Keratinocyte (primary cell): Measurements from ENCODE around the gene RPL4. TPM values are rescaled to one million over a fixed set of nuclear protein-coding genes. Genes with fewer than 3 reads are reported as not detected.

ENCODE experiments used
- DNase-seq: peaks from one replicate; pipeline ENCODE4 v3.0.0-alpha.2; 2011; ENCODE audit warnings: low read depth, missing footprints, low spot score
- FAIRE-seq: peaks from 2 replicates; lab custom pipeline; 2011; peaks lifted over from hg19 to GRCh38; lab: Jason Lieb, UNC
- H2AFZ ChIP-seq: 2 replicates; pipeline ENCODE4 v1.6.0; 2012; ENCODE audit warnings: low read length, control low read depth, inconsistent platforms; ENCODE audit not compliant: control insufficient read depth
- H3K27ac ChIP-seq: 2 replicates; pipeline ENCODE4 v1.5.1; 2011; ENCODE audit warnings: low read length; ENCODE audit not compliant: control insufficient read depth, insufficient read depth
- H3K27me3 ChIP-seq: 3 replicates; pipeline ENCODE4 v1.6.0; 2011; ENCODE audit warnings: low read length; ENCODE audit not compliant: control insufficient read depth, insufficient read depth; ENCODE audit errors: extremely low read depth
- H3K36me3 ChIP-seq, 2 experiments: 2 replicates in 1 of 2; 3 replicates in 1 of 2; pipeline ENCODE4 v1.5.1; 2011; ENCODE audit warnings: low read length in 2 of 2, mild to moderate bottlenecking in 1 of 2; ENCODE audit not compliant: control insufficient read depth in 2 of 2, insufficient read depth in 2 of 2; ENCODE audit errors: extremely low read depth in 1 of 2
- H3K4me1 ChIP-seq: 3 replicates; pipeline ENCODE4 v1.5.1; 2011; ENCODE audit warnings: low read length; ENCODE audit not compliant: control insufficient read depth, insufficient read depth; ENCODE audit errors: extremely low read depth
- H3K4me2 ChIP-seq: 3 replicates; pipeline ENCODE4 v1.6.0; 2011; ENCODE audit warnings: low read depth, low read length; ENCODE audit not compliant: control insufficient read depth, insufficient read depth; ENCODE audit errors: extremely low read depth
- H3K4me3 ChIP-seq, 3 experiments: fragments of 200-600 bp in 1 of 3; sonication (generic) in 1 of 3; 2 replicates in 2 of 3; 3 replicates in 1 of 3; pipeline ENCODE4 v1.5.1; 2011 to 2016; ENCODE audit warnings: low read length in 3 of 3, mild to moderate bottlenecking in 3 of 3, control low read depth in 2 of 3, inconsistent platforms in 1 of 3, low read depth in 1 of 3, mixed read lengths in 1 of 3, mixed run types in 1 of 3, moderate library complexity in 1 of 3; ENCODE audit not compliant: control insufficient read depth in 2 of 3, insufficient read depth in 2 of 3; ENCODE audit errors: extremely low read depth in 1 of 3
- H3K79me2 ChIP-seq: 2 replicates; pipeline ENCODE4 v1.6.0; 2012; ENCODE audit warnings: low read length; ENCODE audit not compliant: control insufficient read depth, insufficient read depth
- H3K9ac ChIP-seq: 3 replicates; pipeline ENCODE4 v1.6.0; 2011; ENCODE audit warnings: low read length; ENCODE audit not compliant: control insufficient read depth, insufficient read depth; ENCODE audit errors: extremely low read depth
- H3K9me1 ChIP-seq: 3 replicates; pipeline ENCODE4 v1.6.0; 2011; ENCODE audit warnings: low read length; ENCODE audit not compliant: control insufficient read depth, insufficient read depth; ENCODE audit errors: extremely low read depth
- H3K9me3 ChIP-seq: 2 replicates; pipeline ENCODE4 v1.5.1; 2012; ENCODE audit warnings: low read depth, low read length; ENCODE audit not compliant: control insufficient read depth
- H4K20me1 ChIP-seq: 3 replicates; pipeline ENCODE4 v1.6.0; 2011; ENCODE audit warnings: low read length; ENCODE audit not compliant: control insufficient read depth, insufficient read depth; ENCODE audit errors: extremely low read depth
- CTCF ChIP-seq, 3 experiments: IDR thresholded peaks in 1 of 3; conservative IDR thresholded peaks in 1 of 3; optimal IDR thresholded peaks in 1 of 3; 2 replicates in 2 of 3; 3 replicates in 1 of 3; pipeline versions ENCODE3 to v1.5.1; 2011; ENCODE audit warnings: low read length in 3 of 3, mild to moderate bottlenecking in 3 of 3, moderate library complexity in 2 of 3, control low read depth in 1 of 3, inconsistent platforms in 1 of 3; ENCODE audit not compliant: insufficient read depth in 2 of 3; ENCODE audit errors: extremely low read depth in 1 of 3
- EZH2 ChIP-seq: IDR thresholded peaks from one replicate; pipeline ENCODE4 v1.6.1; 2012; ENCODE audit warnings: inconsistent platforms, mild to moderate bottlenecking, low read length, moderate library complexity
- dilution Hi-C: fragments of 300-500 bp; cut with MboI; formaldehyde crosslinking; loops from one replicate; pipeline ENCODE4 v1.7.0; 2020; ENCODE audit warnings: low sequenced_read_pairs; ENCODE audit not compliant: extremely low pct_ligation_motif_present
- polyA plus RNA-seq, 5 experiments: library from polyadenylated mRNA; depleted of rRNA in 3 of 5; stranded (reverse) in 3 of 5; stranded (forward) in 1 of 5; unstranded in 1 of 5; fragments of >200 nt; gene quantifications; 1 replicate in 1 of 5; 2 replicates in 3 of 5; 3 replicates in 1 of 5; pipeline versions ENCODE4 v1.2.1 to v1.2.3, GENCODE V29; 2011 to 2012; ENCODE audit warnings: missing spikeins in 2 of 5, low read depth in 1 of 5, low replicate concordance in 1 of 5

Gene RPL4
- polyA plus RNA-seq, 1 donor (not counting 4 experiments of a cell fraction or from before 2014, with no cell fraction given) = 4,989 TPM

- H3K27me3 ChIP-seq = no peaks in the 10 kb centered on the region
- H3K36me3 ChIP-seq = peaks cover 0 to 13% of the 10 kb centered on the region in 2 experiments
- H3K79me2 ChIP-seq = peaks cover 3% of the 10 kb centered on the region
- no peaks in the 10 kb centered on the region for H3K9me3 ChIP-seq
- no peak overlapping the region for H3K4me3 ChIP-seq
- TF ChIP-seq CTCF (optimal IDR thresholded peaks at IDR 0.05 in 1 of 3, IDR thresholded peaks at IDR 0.05 in 1 of 3, conservative IDR thresholded peaks at IDR 0.05 in 1 of 3; ENCODE audit: extremely low read depth in 1 of 3, insufficient read depth in 2 of 3, low read length in 3 of 3) (no peak), EZH2 (no peak)
- peaks cover 9% of the 10 kb centered on the region for H3K4me1 ChIP-seq
- FAIRE-seq (no peak), DNase-seq (no peak)
- H3K9me1 ChIP-seq = no peaks in the 10 kb centered on the region
- no peak overlapping the region for H2AFZ ChIP-seq
- no peaks in the 10 kb centered on the region for H4K20me1 ChIP-seq
- no peak overlapping the region for H3K9ac ChIP-seq
- H3K4me2 ChIP-seq = no peak overlapping the region
- H3K27ac ChIP-seq = no peak overlapping the region
- dilution Hi-C loops = no loop called here
Observed at GRCh38 chr15:66454143-66454542, 50.5 kb downstream of the RPL4 start.

DNA sequence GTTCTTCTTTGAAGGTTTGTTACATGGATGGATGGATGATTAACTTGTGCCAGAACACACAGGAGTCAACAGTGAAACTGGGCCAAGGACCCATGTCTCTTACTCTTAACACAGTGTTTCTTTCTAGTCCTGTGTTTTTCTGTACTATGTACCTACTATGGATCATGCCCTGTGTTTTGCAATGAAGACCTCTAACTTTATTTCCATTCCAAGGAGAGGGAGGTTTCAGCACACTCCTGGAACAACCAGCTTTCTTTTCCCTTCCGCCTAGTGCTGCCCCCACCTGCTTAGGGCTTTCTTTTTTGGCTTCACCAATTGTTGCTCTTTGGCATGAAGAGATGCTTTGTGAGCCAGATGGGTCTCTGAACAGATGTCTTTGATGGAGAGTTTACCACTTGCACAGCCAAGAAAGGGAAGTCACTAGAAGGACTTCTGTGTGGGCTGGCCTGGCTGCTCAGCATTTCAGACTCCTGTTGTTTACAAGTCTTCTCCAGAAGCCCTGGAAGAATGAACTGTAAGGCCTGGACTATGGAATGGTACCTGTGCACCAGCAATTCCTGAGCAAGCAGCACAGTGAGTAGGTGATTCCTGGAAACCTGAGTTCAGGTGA, 51.6 kb downstream of the RPL4 start:
- H2AFZ ChIP-seq = no peak overlapping the region
- peaks cover 2% of the 10 kb centered on the region for H3K4me1 ChIP-seq
- H3K4me2 ChIP-seq = no peak overlapping the region
- no peak overlapping the region for H3K9ac ChIP-seq
- no peaks in the 10 kb centered on the region for H3K9me3 ChIP-seq
- dilution Hi-C loops = no loop called here
- FAIRE-seq (no peak), DNase-seq (no peak)
- H3K79me2 ChIP-seq = peaks cover 3% of the 10 kb centered on the region
- no peaks in the 10 kb centered on the region for H3K9me1 ChIP-seq
- TF ChIP-seq CTCF (optimal IDR thresholded peaks at IDR 0.05 in 1 of 3, IDR thresholded peaks at IDR 0.05 in 1 of 3, conservative IDR thresholded peaks at IDR 0.05 in 1 of 3; ENCODE audit: extremely low read depth in 1 of 3, insufficient read depth in 2 of 3, low read length in 3 of 3) = no peak
- TF ChIP-seq EZH2 = no peak
- H3K27ac ChIP-seq = no peak overlapping the region
- H3K4me3 ChIP-seq = no peak overlapping the region
- no peaks in the 10 kb centered on the region for H3K27me3 ChIP-seq
- peaks cover 2 to 17% of the 10 kb centered on the region in 2 experiments for H3K36me3 ChIP-seq
- no peaks in the 10 kb centered on the region for H4K20me1 ChIP-seq
